Mononuclear cell (primary cell): ENCODE data around the gene HOXC4. TPM values are rescaled to one million over a fixed set of nuclear protein-coding genes. Genes with fewer than 3 reads are reported as not detected.
"Not testable (repeated sequence)": the region's sequence is repeated elsewhere in the genome, so short reads cannot be mapped to it uniquely, and the experiment has no call there.

Source experiments
- H3K27me3 ChIP-seq: 2 replicates; pipeline ENCODE4 v1.6.0; 2011; ENCODE audit warnings: low read length, control low read depth; ENCODE audit not compliant: insufficient read depth
- H3K4me1 ChIP-seq: 2 replicates; pipeline ENCODE4 v1.5.1; 2011; ENCODE audit warnings: mild to moderate bottlenecking, low read length, control low read depth; ENCODE audit not compliant: insufficient read depth
- H3K4me3 ChIP-seq: 2 replicates; pipeline ENCODE4 v1.5.1; 2011; ENCODE audit warnings: mild to moderate bottlenecking, low read length, moderate library complexity
- H3K9me3 ChIP-seq: 2 replicates; pipeline ENCODE4 v1.5.1; 2011; ENCODE audit warnings: low read depth, mild to moderate bottlenecking, control low read depth, low read length
- total RNA-seq: library from RNA; depleted of rRNA; stranded (reverse); fragments of >200 nt; gene quantifications from one replicate; pipeline ENCODE4 v1.2.3, GENCODE V29; 2012

The HOXC4 gene
- total RNA-seq, 1 donor: 0.42 TPM

- H3K4me3 ChIP-seq: no peak overlapping the region
Measured at GRCh38 chr12:54039417-54040147, 14.1 kb upstream of the HOXC4 start.

GRCh38 chr12:54040148-54040494, 13.5 kb upstream of the HOXC4 start:
- Histone ChIP-seq H3K4me3 (no peak overlapping the region), H3K4me1 (no peaks in the 10 kb centered on the region), H3K9me3 (no peaks in the 10 kb centered on the region), H3K27me3 (peaks cover 98% of the 10 kb centered on the region)

More at GRCh38 chr12:54039417-54040147, 14.1 kb upstream of the HOXC4 start:
- Histone ChIP-seq H3K4me1 (no peaks in the 10 kb centered on the region), H3K9me3 (no peaks in the 10 kb centered on the region), H3K27me3 (peaks cover 98% of the 10 kb centered on the region)

GRCh38 chr12:54040648-54041047, 13.0 kb upstream of the HOXC4 start:
- Histone ChIP-seq H3K27me3 (peaks cover 98% of the 10 kb centered on the region), H3K9me3 (no peaks in the 10 kb centered on the region), H3K4me3 (no peak overlapping the region), H3K4me1 (no peaks in the 10 kb centered on the region)

DNA sequence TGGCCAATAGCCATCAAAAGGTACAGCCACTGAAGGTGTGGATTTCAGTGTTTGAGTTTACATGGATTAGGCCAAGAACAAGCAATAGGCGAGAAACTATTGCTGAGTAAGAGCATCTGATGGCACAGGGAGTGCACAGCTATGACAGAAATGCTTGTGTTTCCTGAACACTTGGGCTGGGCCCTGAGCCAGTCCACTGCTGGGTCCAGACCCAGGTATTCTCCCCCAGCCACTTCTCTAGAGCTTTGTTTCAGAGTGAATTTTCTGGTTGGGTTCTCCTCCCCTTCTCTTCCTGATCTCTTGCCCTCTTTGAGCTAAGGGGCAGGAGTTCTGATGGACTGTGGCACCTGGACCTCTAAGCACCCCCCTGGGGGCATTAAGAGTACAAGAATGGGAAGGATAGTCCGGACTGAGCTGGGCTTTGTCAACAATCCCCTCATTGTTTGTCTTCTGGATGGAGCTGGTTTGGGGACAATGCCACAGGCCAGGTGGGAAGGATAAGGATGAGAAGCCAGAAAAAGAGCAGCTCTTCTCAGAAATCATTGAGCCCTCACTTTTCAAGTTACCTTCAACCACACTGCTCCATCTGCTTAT, 12.4 kb upstream of the HOXC4 start:
- no peak overlapping the region for H3K4me3 ChIP-seq
- H3K4me1 ChIP-seq: no peaks in the 10 kb centered on the region
- peaks cover 98% of the 10 kb centered on the region for H3K27me3 ChIP-seq
- H3K9me3 ChIP-seq: no peaks in the 10 kb centered on the region

- not testable (repeated sequence) for H3K4me1 ChIP-seq, H3K9me3 ChIP-seq, H3K4me3 ChIP-seq
- peaks cover 98% of the 10 kb centered on the region for H3K27me3 ChIP-seq
Measured at GRCh38 chr12:54042033-54042432, 11.6 kb upstream of the HOXC4 start.

- no peaks in the 10 kb centered on the region for H3K9me3 ChIP-seq
- H3K4me3 ChIP-seq: no peak overlapping the region
- peaks cover 10% of the 10 kb centered on the region for H3K4me1 ChIP-seq
- peaks cover 98% of the 10 kb centered on the region for H3K27me3 ChIP-seq
Measured at GRCh38 chr12:54042970-54043853, 10.4 kb upstream of the HOXC4 start.

DNA sequence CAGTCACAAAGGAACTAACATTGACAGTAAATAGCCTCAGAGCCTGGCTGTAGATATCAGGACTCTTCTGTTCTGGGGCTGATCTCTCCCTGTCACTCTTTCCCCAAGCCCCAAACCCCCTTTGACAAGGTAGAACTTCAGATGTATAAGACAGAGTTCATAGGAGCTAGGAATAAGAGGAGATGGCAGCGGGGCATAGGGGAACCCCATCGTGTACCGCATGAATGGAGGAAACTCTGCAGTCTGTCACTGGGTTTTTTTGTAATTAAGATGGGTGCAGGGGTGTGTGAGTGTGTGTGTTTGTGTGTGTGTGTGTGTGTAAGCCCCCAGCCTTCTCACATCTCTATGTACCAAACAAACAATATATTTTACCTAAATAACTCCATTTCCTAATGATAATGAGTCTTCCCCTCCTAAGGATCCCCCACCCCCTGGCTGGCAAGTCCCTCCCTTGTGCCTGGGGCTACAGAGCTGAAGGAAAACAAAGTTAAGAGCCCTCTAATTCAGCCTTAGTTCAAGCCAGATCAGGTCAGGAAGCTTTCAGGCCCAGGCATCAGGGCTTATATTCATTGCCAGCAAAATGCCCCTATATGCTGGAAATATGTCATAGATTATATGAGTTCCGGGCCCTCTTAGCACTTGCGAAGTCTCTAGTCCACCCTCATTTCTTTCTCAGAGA, 9.1 kb upstream of the HOXC4 start:
- Histone ChIP-seq H3K4me3 (no peak overlapping the region), H3K27me3 (peaks cover 98% of the 10 kb centered on the region), H3K9me3 (no peaks in the 10 kb centered on the region), H3K4me1 (peaks cover 10% of the 10 kb centered on the region)

GRCh38 chr12:54045401-54045800, 8.2 kb upstream of the HOXC4 start:
- Histone ChIP-seq H3K27me3 (peaks cover 98% of the 10 kb centered on the region), H3K4me1 (peaks cover 14% of the 10 kb centered on the region), H3K9me3 (no peaks in the 10 kb centered on the region), H3K4me3 (no peak overlapping the region)

- H3K4me1 ChIP-seq: peaks cover 17% of the 10 kb centered on the region
- H3K4me3 ChIP-seq: no peak overlapping the region
- H3K9me3 ChIP-seq: no peaks in the 10 kb centered on the region
- H3K27me3 ChIP-seq: peaks cover 98% of the 10 kb centered on the region
Measured at GRCh38 chr12:54045868-54046521, 7.6 kb upstream of the HOXC4 start.

DNA sequence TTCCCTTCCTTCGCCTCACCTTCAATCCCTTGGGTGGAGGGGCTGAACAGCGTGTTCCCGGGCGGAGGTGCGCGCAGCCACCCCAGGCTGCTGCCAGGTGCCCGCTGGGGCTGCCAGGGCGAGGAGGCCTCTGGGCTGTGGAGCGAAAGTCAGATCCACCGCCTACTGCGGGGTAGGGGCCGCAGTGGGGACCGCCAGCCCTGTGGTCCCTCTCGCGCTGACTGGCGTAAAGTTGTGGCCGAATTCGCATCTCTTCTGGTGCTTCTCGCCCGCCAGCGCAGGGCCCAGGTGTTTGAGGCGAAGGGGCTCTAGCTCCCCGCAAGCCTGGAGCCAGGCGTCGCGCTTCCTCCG, 6.9 kb upstream of the HOXC4 start:
- Histone ChIP-seq H3K9me3 (no peaks in the 10 kb centered on the region), H3K27me3 (peaks cover 98% of the 10 kb centered on the region), H3K4me3 (no peak overlapping the region), H3K4me1 (peaks cover 18% of the 10 kb centered on the region)

DNA sequence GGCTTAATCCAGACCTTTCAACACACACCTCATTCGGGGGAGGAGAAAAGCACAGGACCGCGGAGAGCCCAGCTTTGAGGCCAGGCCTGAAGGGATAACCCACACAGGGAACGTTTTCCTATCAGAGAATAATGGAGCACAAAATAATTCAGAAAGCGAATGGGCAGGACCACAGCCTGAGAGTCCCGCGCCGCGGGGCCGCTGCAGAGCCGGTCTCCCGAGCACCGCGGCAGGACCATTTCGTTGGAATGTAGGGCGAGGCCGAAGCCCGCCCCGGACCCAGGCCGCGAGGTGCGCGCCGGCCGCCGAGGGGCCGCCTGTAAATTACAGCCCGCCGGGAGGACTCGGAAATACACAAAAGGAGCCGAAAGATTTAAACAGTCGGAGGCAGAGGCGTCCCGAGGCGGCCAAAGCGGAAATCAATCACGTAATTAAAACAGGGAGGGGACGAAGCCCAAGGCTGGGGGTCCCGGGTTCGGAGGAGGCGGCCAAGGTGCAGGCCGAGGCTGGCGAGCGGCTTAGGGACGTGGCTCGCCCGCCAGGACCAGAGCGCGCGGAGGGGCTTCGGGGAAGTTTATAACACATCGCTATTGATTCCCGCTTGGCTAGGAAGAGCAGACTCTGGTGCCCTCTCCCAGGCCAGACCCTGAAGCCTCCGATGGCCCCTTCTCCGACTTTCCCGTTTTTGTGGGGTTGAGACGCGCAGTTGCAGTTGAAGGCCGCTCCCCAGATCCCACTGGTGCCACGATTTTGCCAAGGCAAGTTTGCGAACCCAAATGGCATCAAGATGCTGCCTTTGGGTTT, 6.3 kb upstream of the HOXC4 start:
- Histone ChIP-seq H3K4me3 (no peak overlapping the region), H3K27me3 (peaks cover 100% of the 10 kb centered on the region), H3K4me1 (peaks cover 18% of the 10 kb centered on the region), H3K9me3 (no peaks in the 10 kb centered on the region)

GRCh38 chr12:54047964-54048303, 5.7 kb upstream of the HOXC4 start:
- H3K4me1 ChIP-seq: peaks cover 24% of the 10 kb centered on the region
- peaks cover 100% of the 10 kb centered on the region for H3K27me3 ChIP-seq
- H3K9me3 ChIP-seq: no peaks in the 10 kb centered on the region
- H3K4me3 ChIP-seq: no peak overlapping the region

DNA sequence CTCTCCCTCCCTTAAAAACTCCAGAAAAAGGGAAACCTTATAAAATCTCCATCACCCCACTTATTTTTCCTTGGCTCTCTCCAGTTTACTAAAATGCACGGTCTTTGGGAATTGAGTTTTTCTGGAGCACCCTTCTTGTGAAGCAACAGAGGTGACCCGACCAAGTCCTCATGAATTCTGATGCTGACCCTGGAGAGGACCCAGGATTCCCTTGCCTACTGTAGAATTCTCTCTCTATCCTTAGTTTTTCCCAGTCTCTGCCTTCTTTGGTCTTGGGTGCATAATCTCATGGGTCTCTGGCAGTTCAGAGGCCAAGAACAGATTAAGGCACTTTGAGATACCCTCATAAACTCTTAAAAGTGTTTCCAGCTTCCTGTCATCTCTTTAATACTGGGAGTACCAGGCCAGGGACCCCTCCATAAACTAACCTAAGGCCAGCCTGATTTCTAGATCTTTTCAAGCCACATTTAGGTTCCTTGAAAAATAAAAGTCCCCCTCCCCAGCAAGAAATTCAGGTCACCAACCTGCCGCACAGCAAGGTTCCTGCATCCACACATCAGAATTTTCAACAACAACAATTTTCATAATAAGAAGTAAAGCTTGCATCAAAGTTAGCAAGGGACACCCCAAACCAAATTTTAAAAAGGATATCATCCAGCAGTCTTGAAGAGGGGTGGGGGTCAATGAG, 5.1 kb upstream of the HOXC4 start:
- Histone ChIP-seq H3K4me1 (peaks cover 28% of the 10 kb centered on the region), H3K27me3 (peaks cover 99% of the 10 kb centered on the region)

More for the DNA sequence above, 5.1 kb upstream of the HOXC4 start:
- Histone ChIP-seq H3K4me3 (no peak overlapping the region), H3K9me3 (no peaks in the 10 kb centered on the region)
